ENCODE results near the gene RCAN1. TPM values are rescaled to one million over a fixed set of nuclear protein-coding genes. Genes with fewer than 3 reads are reported as not detected.

The RCAN1 gene
- total RNA-seq, 3 donors from 2014 or later (not counting 1 experiment from before 2014, with no cell fraction given) = 6.7 to 8.9 (median 8.2) TPM

DNA sequence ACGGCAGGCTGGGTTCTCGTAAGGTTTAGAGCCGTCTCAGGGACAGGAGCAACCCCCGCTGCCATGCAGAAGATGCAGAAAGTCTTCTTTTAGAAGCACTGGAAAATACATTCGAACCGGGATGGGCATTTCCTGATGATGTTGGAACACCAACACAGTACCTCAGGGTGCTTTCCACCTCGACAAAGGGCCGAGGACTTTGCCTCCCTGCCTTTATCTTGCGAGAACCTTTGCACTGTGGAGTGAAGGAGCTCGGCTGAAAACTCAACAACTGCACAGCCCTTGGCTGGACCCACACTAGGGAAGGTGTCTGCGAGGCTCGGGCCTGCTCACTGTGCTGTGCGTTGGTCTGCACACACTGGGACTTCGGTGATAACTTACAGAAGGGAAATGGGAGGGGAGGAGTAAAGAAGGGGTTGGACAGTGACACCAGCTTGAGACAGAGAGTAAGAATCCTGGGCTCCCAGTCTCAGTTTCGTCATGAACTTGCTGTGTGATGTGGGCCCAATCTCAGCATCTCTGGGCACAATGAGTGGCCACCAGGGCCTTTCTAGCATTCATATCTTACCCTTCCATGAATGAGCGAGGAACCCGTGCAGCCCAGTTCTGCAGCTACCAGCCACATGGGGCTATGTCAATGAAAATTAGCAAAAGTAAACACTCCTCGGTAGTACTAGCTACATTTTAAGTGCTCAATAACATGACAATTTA, 18.2 kb downstream of the RCAN1 start:
- H3K4me3 Mint-ChIP-seq = no peak overlapping the region
- no peaks in the 10 kb centered on the region for H3K27me3 Mint-ChIP-seq (ENCODE audit: low read depth in 2 of 2)
- no peak overlapping the region for H3K27ac Mint-ChIP-seq
- H3K9me3 Mint-ChIP-seq = no peaks in the 10 kb centered on the region
- WGBS (ENCODE audit: insufficient coverage) = 94% methylated on average over 17 of the region's 18 CpGs
- no peaks in the 10 kb centered on the region for H3K9me3 ChIP-seq (ENCODE audit: control insufficient read depth, insufficient read depth, low read length)
- H3K27me3 ChIP-seq (ENCODE audit: control insufficient read depth, insufficient read depth, low read length) = no peaks in the 10 kb centered on the region
- TF ChIP-seq, protein P1, sequence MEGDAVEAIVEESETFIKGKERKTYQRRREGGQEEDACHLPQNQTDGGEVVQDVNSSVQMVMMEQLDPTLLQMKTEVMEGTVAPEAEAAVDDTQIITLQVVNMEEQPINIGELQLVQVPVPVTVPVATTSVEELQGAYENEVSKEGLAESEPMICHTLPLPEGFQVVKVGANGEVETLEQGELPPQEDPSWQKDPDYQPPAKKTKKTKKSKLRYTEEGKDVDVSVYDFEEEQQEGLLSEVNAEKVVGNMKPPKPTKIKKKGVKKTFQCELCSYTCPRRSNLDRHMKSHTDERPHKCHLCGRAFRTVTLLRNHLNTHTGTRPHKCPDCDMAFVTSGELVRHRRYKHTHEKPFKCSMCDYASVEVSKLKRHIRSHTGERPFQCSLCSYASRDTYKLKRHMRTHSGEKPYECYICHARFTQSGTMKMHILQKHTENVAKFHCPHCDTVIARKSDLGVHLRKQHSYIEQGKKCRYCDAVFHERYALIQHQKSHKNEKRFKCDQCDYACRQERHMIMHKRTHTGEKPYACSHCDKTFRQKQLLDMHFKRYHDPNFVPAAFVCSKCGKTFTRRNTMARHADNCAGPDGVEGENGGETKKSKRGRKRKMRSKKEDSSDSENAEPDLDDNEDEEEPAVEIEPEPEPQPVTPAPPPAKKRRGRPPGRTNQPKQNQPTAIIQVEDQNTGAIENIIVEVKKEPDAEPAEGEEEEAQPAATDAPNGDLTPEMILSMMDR (IDR thresholded peaks at IDR 0.05) = no peak
- H3K4me1 ChIP-seq (ENCODE audit: control insufficient read depth, insufficient read depth, low read length) = no peaks in the 10 kb centered on the region
- H3K4me3 ChIP-seq (ENCODE audit: low read length) = no peak overlapping the region
- intact Hi-C loops (cut with micrococcal nuclease) = no loop called here
- ATAC-seq = no peak
- no peaks in the 10 kb centered on the region for H3K36me3 ChIP-seq (ENCODE audit: control insufficient read depth, insufficient read depth, low read length)
- H3K27ac ChIP-seq (ENCODE audit: low read length) = no peak overlapping the region
- no peak for DNase-seq
- no peaks in the 10 kb centered on the region for H3K36me3 Mint-ChIP-seq
- H3K4me1 Mint-ChIP-seq = peaks cover 5 to 10% of the 10 kb centered on the region in 2 donors

DNA sequence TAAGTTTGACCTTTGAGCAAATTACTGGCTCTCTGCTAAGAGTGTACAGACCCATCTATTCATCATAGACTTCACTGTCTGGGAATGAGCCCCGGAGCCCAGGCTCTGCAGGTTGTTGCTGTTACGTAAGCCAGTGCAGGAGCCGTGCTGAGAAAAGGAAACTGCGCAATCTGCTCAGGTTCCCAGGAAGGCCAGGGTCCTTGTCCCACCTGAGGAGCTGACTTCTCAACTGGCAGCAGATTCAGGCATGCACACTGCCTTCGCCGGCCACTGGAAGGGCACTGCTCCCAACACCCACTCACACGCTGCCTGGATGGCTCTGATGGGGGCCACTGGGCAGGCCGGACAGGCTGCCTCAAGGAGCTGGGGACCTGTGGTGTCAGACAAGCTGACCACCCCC, 19.5 kb downstream of the RCAN1 start:
- Histone ChIP-seq H3K36me3 (ENCODE audit: control insufficient read depth, insufficient read depth, low read length) (no peaks in the 10 kb centered on the region), H3K27ac (ENCODE audit: low read length) (no peak overlapping the region), H3K4me3 (ENCODE audit: low read length) (no peak overlapping the region), H3K4me1 (ENCODE audit: control insufficient read depth, insufficient read depth, low read length) (no peaks in the 10 kb centered on the region), H3K9me3 (ENCODE audit: control insufficient read depth, insufficient read depth, low read length) (no peaks in the 10 kb centered on the region), H3K27me3 (ENCODE audit: control insufficient read depth, insufficient read depth, low read length) (no peaks in the 10 kb centered on the region)
- Mint-ChIP-seq H3K9me3 (no peaks in the 10 kb centered on the region), H3K4me3 (no peak overlapping the region), H3K4me1 (peaks cover 7 to 12% of the 10 kb centered on the region in 2 donors), H3K27ac (no peak overlapping the region), H3K27me3 (ENCODE audit: low read depth in 2 of 2) (no peaks in the 10 kb centered on the region), H3K36me3 (no peaks in the 10 kb centered on the region)
- WGBS (ENCODE audit: insufficient coverage) = 92% methylated on average over 8 of the region's 8 CpGs
- no peak for ATAC-seq
- TF ChIP-seq, protein P1 (IDR thresholded peaks at IDR 0.05) = no peak
- no peak for DNase-seq
- intact Hi-C loops (cut with micrococcal nuclease) = no loop called here

DNA sequence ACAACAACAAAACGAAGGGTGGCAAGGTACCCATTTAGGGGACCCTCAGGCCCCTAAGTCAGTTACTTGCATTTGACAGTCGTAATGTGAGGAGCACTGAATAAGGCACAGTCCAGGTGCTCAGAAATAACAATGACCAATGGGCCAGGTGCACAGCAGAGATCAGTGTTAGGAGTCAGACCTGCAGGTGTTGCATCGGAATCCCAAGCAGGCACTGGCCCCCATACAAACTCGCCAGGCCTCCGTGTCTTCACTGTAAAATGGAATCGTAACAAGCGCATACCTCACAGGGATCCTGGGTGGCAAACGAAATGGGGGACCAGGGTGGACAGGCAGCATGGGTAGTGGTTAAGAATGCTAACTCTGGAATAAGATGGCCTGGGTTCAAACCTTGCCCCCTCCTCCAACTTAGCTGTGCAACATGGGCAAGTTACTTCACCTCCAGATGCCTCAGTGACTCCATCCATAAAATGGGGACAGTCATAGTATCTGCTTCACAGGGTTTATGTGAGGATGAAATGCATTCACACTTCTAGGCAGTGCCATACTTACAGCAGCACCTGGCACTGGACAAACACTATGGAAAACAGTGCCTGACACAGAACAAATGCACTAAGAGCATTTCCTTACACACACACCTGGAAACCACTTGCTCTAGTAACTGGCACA, 20.2 kb downstream of the RCAN1 start:
- WGBS (ENCODE audit: insufficient coverage) = 86% methylated on average over 8 of the region's 8 CpGs

More for the DNA sequence above, 20.2 kb downstream of the RCAN1 start:
- Mint-ChIP-seq H3K9me3 (no peaks in the 10 kb centered on the region), H3K27me3 (ENCODE audit: low read depth in 2 of 2) (no peaks in the 10 kb centered on the region), H3K27ac (no peak overlapping the region), H3K4me3 (no peak overlapping the region), H3K4me1 (peaks cover 14 to 19% of the 10 kb centered on the region in 2 donors), H3K36me3 (no peaks in the 10 kb centered on the region)
- ATAC-seq (no peak), DNase-seq (no peak)
- no peaks in the 10 kb centered on the region for H3K9me3 ChIP-seq (ENCODE audit: control insufficient read depth, insufficient read depth, low read length)
- H3K27ac ChIP-seq (ENCODE audit: low read length) = no peak overlapping the region
- TF ChIP-seq, protein P1 (IDR thresholded peaks at IDR 0.05) = no peak
- H3K4me1 ChIP-seq (ENCODE audit: control insufficient read depth, insufficient read depth, low read length) = peaks cover 4% of the 10 kb centered on the region
- H3K27me3 ChIP-seq (ENCODE audit: control insufficient read depth, insufficient read depth, low read length) = no peaks in the 10 kb centered on the region
- no peaks in the 10 kb centered on the region for H3K36me3 ChIP-seq (ENCODE audit: control insufficient read depth, insufficient read depth, low read length)
- intact Hi-C loops (cut with micrococcal nuclease) = no loop called here
- no peak overlapping the region for H3K4me3 ChIP-seq (ENCODE audit: low read length)
